GM23338 (cell line): ENCODE measurements around the gene UGT8. TPM values are rescaled to one million over a fixed set of nuclear protein-coding genes. Genes with fewer than 3 reads are reported as not detected.
A peak's percentile ranks its signal among the peaks of the same experiment; 100 is the strongest.

Experiments
- ATAC-seq: fragments of 200-7000 bp; cut with Tn5 transposase; 3 replicates; pipeline ENCODE4 v1.9.1; 2020
- DNase-seq: peaks from one replicate; pipeline ENCODE4 v3.0.0-alpha.2; 2015; ENCODE audit warnings: low spot score
- H2AFZ ChIP-seq: fragments of 200-600 bp; sonication (generic); 2 replicates; pipeline ENCODE4 v1.8.0; 2016; ENCODE audit warnings: antibody characterized with exemption, mild to moderate bottlenecking, moderate library complexity
- H3F3A ChIP-seq: fragments of 200-600 bp; sonication (generic); replicated peaks from 2 replicates; pipeline ENCODE4 v1.8.0; 2017; ENCODE audit warnings: antibody characterized with exemption, mixed run types, low read depth
- H3K27ac ChIP-seq: fragments of 200-600 bp; sonication (generic); 2 replicates; pipeline ENCODE4 v1.6.1; 2016; ENCODE audit warnings: low read depth
- H3K27me3 ChIP-seq: fragments of 200-600 bp; sonication (generic); 2 replicates; pipeline ENCODE4 v1.8.0; 2016; ENCODE audit warnings: mild to moderate bottlenecking, mixed run types, moderate library complexity; ENCODE audit not compliant: insufficient read depth
- H3K36me3 ChIP-seq: fragments of 200-600 bp; sonication (generic); 2 replicates; pipeline ENCODE4 v1.8.0; 2016; ENCODE audit warnings: mild to moderate bottlenecking; ENCODE audit not compliant: insufficient read depth
- H3K4me1 ChIP-seq: fragments of 200-600 bp; sonication (generic); 2 replicates; pipeline ENCODE4 v1.8.0; 2016; ENCODE audit warnings: mild to moderate bottlenecking, moderate library complexity; ENCODE audit not compliant: insufficient read depth
- H3K4me2 ChIP-seq: fragments of 200-600 bp; sonication (generic); 2 replicates; pipeline ENCODE4 v1.7.1; 2017; ENCODE audit warnings: mixed run types
- H3K4me3 ChIP-seq: fragments of 200-600 bp; sonication (generic); 2 replicates; pipeline ENCODE4 v1.6.1; 2016; ENCODE audit warnings: mixed run types
- H3K79me2 ChIP-seq: fragments of 200-600 bp; sonication (generic); replicated peaks from 2 replicates; pipeline ENCODE4 v1.8.0; 2017; ENCODE audit warnings: mild to moderate bottlenecking; ENCODE audit not compliant: insufficient read depth
- H3K9me2 ChIP-seq: fragments of 200-600 bp; sonication (generic); 2 replicates; pipeline ENCODE4 v1.8.0; 2017; ENCODE audit not compliant: insufficient read depth
- H4K20me1 ChIP-seq: fragments of 200-600 bp; sonication (generic); replicated peaks from 2 replicates; pipeline ENCODE4 v1.8.0; 2017; ENCODE audit warnings: mild to moderate bottlenecking; ENCODE audit not compliant: insufficient read depth
- H3K27ac Mint-ChIP-seq: 2 replicates; pipeline ENCODE4 v1.8.0; 2020; ENCODE audit warnings: inconsistent platforms, mild to moderate bottlenecking, moderate library complexity, mixed read lengths
- H3K27me3 Mint-ChIP-seq: 3 replicates; pipeline ENCODE4 v1.8.0; 2022; ENCODE audit warnings: low read depth, mild to moderate bottlenecking, moderate library complexity, mixed read lengths, inconsistent platforms; ENCODE audit not compliant: insufficient read depth, poor library complexity
- H3K36me3 Mint-ChIP-seq: 3 replicates; pipeline ENCODE4 v1.8.0; 2021; ENCODE audit warnings: low read depth, mild to moderate bottlenecking, inconsistent platforms, moderate library complexity, mixed read lengths
- H3K4me1 Mint-ChIP-seq: 3 replicates; pipeline ENCODE4 v1.8.0; 2020; ENCODE audit warnings: mild to moderate bottlenecking, inconsistent platforms, mixed read lengths
- H3K4me3 Mint-ChIP-seq: 3 replicates; pipeline ENCODE4 v1.8.0; 2021; ENCODE audit warnings: moderate library complexity, mild to moderate bottlenecking, inconsistent platforms, mixed read lengths
- H3K9me3 Mint-ChIP-seq: 3 replicates; pipeline ENCODE4 v1.8.0; 2020; ENCODE audit warnings: moderate library complexity, mild to moderate bottlenecking, inconsistent platforms, mixed read lengths
- CREB1 ChIP-seq: fragments of 250-450 bp; sonication (Bioruptor Pico); IDR thresholded peaks from 2 replicates; pipeline ENCODE4 v1.5.0; 2020; ENCODE audit warnings: low read depth, mild to moderate bottlenecking, moderate library complexity
- EZH2 ChIP-seq: fragments of 200-600 bp; sonication (generic); IDR thresholded peaks from one replicate; pipeline ENCODE4 v1.8.0; 2017; ENCODE audit warnings: antibody characterized with exemption, mild to moderate bottlenecking, low read depth; ENCODE audit not compliant: unreplicated experiment
- EZH2phosphoT487 ChIP-seq: fragments of 200-600 bp; sonication (generic); IDR thresholded peaks from one replicate; pipeline ENCODE4 v1.8.1; 2018; ENCODE audit warnings: antibody characterized with exemption; ENCODE audit not compliant: unreplicated experiment
- JUNB ChIP-seq: IDR thresholded peaks from one replicate; pipeline ENCODE4 v1.6.1; 2016; ENCODE audit warnings: antibody characterized with exemption; ENCODE audit not compliant: unreplicated experiment
- NANOG ChIP-seq: IDR thresholded peaks from 2 replicates; pipeline ENCODE4 v1.6.1; 2016; ENCODE audit warnings: antibody characterized with exemption, borderline replicate concordance
- POLR2AphosphoS5 ChIP-seq: IDR thresholded peaks from 2 replicates; pipeline ENCODE4 v1.6.1; 2016; ENCODE audit warnings: antibody characterized with exemption, low read depth
- STAT1 ChIP-seq: IDR thresholded peaks from one replicate; pipeline ENCODE4 v1.6.1; 2016; ENCODE audit warnings: antibody characterized with exemption; ENCODE audit not compliant: unreplicated experiment
- ZNF114 ChIP-seq: fragments of 250-450 bp; sonication (Bioruptor Pico); IDR thresholded peaks from 2 replicates; pipeline ENCODE4 v1.5.0; 2020; ENCODE audit warnings: mild to moderate bottlenecking, moderate library complexity
- ZNF331 ChIP-seq: fragments of 250-450 bp; sonication (Bioruptor Pico); IDR thresholded peaks from 2 replicates; pipeline ENCODE4 v1.5.0; 2020; ENCODE audit warnings: low read depth, mild to moderate bottlenecking, moderate library complexity
- polyA plus RNA-seq: library from polyadenylated mRNA; unstranded; fragments of >200 nt; fragmentation: Nextera tagmentation; extraction: Ambion mirVana; gene quantifications from 2 replicates; pipeline ENCODE4 v1.2.1, GENCODE V29; 2016
- total RNA-seq: library from RNA; depleted of rRNA; stranded (reverse); fragments of >200 nt; shearing (Covaris generic); gene quantifications from 2 replicates; pipeline ENCODE4 v1.2.3, GENCODE V29; 2014
- TF ChIP-seq, protein P1 (sequence below): IDR thresholded peaks from one replicate; pipeline ENCODE4 v1.6.1; 2018; ENCODE audit warnings: antibody characterized with exemption; ENCODE audit not compliant: unreplicated experiment
- TF ChIP-seq, protein P2 (sequence below): IDR thresholded peaks from 2 replicates; pipeline ENCODE4 v1.6.1; 2016; ENCODE audit warnings: antibody characterized with exemption

UGT8 gene
- total and polyA plus RNA-seq, 2 experiments from 2014 or later, result 14.9 to 39.0 TPM

DNA sequence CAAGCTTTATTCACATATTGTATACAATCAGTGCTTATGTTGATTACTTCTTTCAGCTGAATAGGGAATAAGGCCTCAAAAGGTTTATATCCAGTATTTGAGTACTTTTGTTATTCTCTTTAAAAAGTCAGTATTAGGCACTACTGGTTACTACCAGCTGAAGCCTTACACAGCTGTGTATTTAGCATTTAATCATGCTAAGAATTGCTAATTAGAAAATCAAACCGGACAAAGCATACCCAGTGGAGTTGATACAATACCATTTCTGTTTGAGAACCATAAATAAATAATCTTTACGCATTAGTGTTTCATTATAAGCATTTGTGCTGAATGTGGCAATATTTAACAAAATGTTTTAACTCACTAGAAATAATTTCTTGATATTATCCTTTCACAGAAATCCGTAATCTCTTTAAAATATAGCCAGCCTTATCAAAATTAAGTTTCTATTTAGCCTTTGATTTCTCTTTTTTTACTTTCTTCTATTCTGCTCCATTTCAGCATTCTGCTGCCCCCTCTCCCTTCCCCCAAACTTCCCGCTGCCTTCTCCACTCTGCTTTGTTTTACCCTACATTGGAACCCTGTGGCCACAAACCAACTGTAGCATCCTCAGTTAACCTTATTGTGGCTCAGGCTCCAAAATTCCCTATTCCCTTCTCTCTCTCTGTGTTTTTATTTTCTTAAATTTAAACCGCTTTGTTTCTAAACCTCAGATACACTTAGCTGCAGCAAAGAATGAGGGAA lies 37.8 kb downstream of the UGT8 start:
- no peaks in the 10 kb centered on the region; the same call in 2 of the 3 replicates for H3K9me3 Mint-ChIP-seq
- no peaks in the 10 kb centered on the region for H3K27me3 ChIP-seq
- H3K27ac ChIP-seq, result no peak overlapping the region
- H3K36me3 Mint-ChIP-seq, result peaks cover 27% of the 10 kb centered on the region
- ATAC-seq, result no peak
- H3K9me2 ChIP-seq, result no peaks in the 10 kb centered on the region; the same call in 1 of the 2 replicates
- peaks cover 9% of the 10 kb centered on the region for H3K4me1 ChIP-seq
- H3F3A ChIP-seq, result no peaks in the 10 kb centered on the region
- no peak overlapping the region for H2AFZ ChIP-seq
- H3K27me3 Mint-ChIP-seq, result no peaks in the 10 kb centered on the region
- TF ChIP-seq, protein P1, sequence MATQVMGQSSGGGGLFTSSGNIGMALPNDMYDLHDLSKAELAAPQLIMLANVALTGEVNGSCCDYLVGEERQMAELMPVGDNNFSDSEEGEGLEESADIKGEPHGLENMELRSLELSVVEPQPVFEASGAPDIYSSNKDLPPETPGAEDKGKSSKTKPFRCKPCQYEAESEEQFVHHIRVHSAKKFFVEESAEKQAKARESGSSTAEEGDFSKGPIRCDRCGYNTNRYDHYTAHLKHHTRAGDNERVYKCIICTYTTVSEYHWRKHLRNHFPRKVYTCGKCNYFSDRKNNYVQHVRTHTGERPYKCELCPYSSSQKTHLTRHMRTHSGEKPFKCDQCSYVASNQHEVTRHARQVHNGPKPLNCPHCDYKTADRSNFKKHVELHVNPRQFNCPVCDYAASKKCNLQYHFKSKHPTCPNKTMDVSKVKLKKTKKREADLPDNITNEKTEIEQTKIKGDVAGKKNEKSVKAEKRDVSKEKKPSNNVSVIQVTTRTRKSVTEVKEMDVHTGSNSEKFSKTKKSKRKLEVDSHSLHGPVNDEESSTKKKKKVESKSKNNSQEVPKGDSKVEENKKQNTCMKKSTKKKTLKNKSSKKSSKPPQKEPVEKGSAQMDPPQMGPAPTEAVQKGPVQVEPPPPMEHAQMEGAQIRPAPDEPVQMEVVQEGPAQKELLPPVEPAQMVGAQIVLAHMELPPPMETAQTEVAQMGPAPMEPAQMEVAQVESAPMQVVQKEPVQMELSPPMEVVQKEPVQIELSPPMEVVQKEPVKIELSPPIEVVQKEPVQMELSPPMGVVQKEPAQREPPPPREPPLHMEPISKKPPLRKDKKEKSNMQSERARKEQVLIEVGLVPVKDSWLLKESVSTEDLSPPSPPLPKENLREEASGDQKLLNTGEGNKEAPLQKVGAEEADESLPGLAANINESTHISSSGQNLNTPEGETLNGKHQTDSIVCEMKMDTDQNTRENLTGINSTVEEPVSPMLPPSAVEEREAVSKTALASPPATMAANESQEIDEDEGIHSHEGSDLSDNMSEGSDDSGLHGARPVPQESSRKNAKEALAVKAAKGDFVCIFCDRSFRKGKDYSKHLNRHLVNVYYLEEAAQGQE, result no peak
- TF ChIP-seq ZNF114 (CRISPR knock-in tag) (no peak), NANOG (no peak), ZNF331 (CRISPR knock-in tag) (no peak), EZH2 (no peak), JUNB (no peak), EZH2phosphoT487 (no peak), STAT1 (no peak), POLR2AphosphoS5 (no peak)
- TF ChIP-seq, protein P2, sequence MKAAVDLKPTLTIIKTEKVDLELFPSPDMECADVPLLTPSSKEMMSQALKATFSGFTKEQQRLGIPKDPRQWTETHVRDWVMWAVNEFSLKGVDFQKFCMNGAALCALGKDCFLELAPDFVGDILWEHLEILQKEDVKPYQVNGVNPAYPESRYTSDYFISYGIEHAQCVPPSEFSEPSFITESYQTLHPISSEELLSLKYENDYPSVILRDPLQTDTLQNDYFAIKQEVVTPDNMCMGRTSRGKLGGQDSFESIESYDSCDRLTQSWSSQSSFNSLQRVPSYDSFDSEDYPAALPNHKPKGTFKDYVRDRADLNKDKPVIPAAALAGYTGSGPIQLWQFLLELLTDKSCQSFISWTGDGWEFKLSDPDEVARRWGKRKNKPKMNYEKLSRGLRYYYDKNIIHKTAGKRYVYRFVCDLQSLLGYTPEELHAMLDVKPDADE, result no peak
- DNase-seq, result no peak
- no peaks in the 10 kb centered on the region for H3K36me3 ChIP-seq
- no peak overlapping the region for H3K4me3 ChIP-seq
- H3K4me1 Mint-ChIP-seq, result peaks cover 3% of the 10 kb centered on the region; the same call in 2 of the 3 replicates
- peaks cover 78% of the 10 kb centered on the region for H3K79me2 ChIP-seq
- no peak overlapping the region for H3K4me2 ChIP-seq
- no peak overlapping the region for H3K4me3 Mint-ChIP-seq
- no peaks in the 10 kb centered on the region for H4K20me1 ChIP-seq
- 0 out of 2 replicates have a peak overlapping the region, but pooled peaks have one; percentile 6 for H3K27ac Mint-ChIP-seq

DNA sequence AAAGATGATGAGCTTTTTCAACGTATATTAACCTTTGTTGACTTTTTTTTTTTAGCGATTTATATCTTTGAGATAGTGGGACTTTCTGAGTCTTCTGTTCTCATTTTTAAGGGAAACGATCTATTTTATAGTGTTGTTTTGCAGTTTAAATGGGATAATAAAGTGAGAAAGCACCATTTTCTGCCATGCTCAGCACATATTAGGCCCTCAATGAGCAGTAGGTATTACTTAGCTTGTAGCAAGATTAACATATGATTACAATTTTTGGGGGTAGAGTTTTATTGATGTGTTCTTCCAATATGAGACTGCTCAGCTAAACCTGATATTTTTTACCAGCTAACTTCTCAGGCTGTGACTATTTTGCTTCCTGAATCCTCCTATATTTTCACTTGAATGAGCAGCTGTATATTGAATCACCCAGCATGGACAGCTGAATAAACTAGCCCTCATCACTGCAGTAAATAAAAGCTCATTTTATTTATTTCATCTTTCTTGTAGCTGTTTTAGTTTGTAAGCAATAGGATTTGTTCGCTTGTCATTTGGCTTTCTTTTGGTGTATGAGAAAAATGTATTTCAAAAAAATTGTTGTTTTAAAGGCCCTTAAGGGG lies 43.7 kb downstream of the UGT8 start:
- peak overlapping the region; percentile 24 for H3K27ac Mint-ChIP-seq
- H3K4me3 ChIP-seq, result no peak overlapping the region
- H3K27ac ChIP-seq, result no peak overlapping the region
- no peak overlapping the region for H2AFZ ChIP-seq
- H3K4me1 Mint-ChIP-seq, result peaks cover 9% of the 10 kb centered on the region
- H3F3A ChIP-seq, result no peaks in the 10 kb centered on the region
- no peak for ATAC-seq
- no peaks in the 10 kb centered on the region for H3K36me3 ChIP-seq
- H3K27me3 ChIP-seq, result no peaks in the 10 kb centered on the region
- H3K79me2 ChIP-seq, result peaks cover 52% of the 10 kb centered on the region
- peaks cover 4% of the 10 kb centered on the region; the same call in 1 of the 2 replicates for H3K4me1 ChIP-seq
- no peak overlapping the region for H3K4me2 ChIP-seq
- no peaks in the 10 kb centered on the region for H4K20me1 ChIP-seq
- H3K4me3 Mint-ChIP-seq, result no peak overlapping the region
- TF ChIP-seq CREB1 (CRISPR knock-in tag), result no peak
- no peak for TF ChIP-seq ZNF114 (CRISPR knock-in tag)
- no peak for TF ChIP-seq JUNB
- TF ChIP-seq NANOG, result no peak
- H3K9me2 ChIP-seq, result no peaks in the 10 kb centered on the region; the same call in 1 of the 2 replicates
- H3K36me3 Mint-ChIP-seq, result peaks cover 19% of the 10 kb centered on the region
- no peaks in the 10 kb centered on the region for H3K27me3 Mint-ChIP-seq
- no peak for DNase-seq
- H3K9me3 Mint-ChIP-seq, result no peaks in the 10 kb centered on the region
